ENCODE measurements around the gene DYSF. TPM values are rescaled to one million over a fixed set of nuclear protein-coding genes. Genes with fewer than 3 reads are reported as not detected.

The DYSF gene
- total RNA-seq, 4 donors from 2014 or later = 3.7 to 18.7 (median 10.6) TPM

DNA sequence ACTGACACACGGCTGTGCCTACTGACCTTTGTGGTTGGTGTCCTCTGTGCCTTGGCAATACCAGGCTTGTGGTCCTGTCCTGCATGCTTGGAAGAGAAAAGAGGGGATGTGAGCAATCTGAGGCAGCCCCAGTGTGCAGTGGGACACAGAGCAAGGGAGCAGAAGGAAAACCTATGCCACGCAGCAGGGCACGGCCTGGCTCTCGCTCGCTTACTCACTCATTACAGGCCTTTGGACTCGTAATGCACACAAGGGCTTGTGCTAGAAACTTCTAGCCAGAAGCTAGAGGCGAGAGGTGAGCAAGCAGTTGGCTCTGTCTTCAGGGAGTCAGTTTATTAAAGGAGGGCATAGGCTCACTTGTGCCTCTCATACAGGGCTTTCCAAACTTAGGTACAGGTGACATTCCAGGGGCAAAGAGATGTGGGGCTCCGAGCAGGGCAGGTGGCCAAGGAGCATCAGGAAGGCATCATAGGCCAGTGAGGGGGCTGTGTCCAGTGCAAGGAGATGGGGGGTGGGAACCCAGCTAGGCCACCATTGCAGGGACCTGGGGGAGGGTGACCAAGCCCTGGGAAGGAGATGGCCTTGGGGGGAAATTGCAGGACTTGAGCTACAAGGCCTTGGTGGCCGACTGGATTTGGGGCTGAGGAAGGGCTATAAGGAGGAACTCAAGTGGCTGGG, 100.8 kb downstream of the DYSF start:
- no peaks in the 10 kb centered on the region for H3K4me1 ChIP-seq
- WGBS, 2 donors (ENCODE audit: low coverage in 1 of 2) = 80 to 86% methylated on average over 5 to 9 of the region's 9 CpGs
- in situ Hi-C loops (cut with MboI; ENCODE audit: low pct_ligation_motif_present in 1 of 4, low pct_unique_long_range_greater_than_20kb in 1 of 4, low sequenced_read_pairs in 3 of 4) (loop anchor here in 2 of 4 donors (10.0 to 25.0 kb wide), 4 partner anchors 583 to 1183 kb away; partner anchors contain the start of gene CYP26B1 (in 1 of the 2)), intact Hi-C loops (cut with DNase I; ENCODE audit: low total_unique reads) (loop anchor here (10.0 kb wide), 1 partner anchor 441 kb away; no protein-coding TSS in a partner anchor)
- H3K9me3 ChIP-seq = no peaks in the 10 kb centered on the region
- DNase-seq = no peak
- no peak overlapping the region for H3K4me3 ChIP-seq
- no peak overlapping the region for H3K27ac ChIP-seq
- no peaks in the 10 kb centered on the region for H3K36me3 ChIP-seq
- TF ChIP-seq, protein P1, sequence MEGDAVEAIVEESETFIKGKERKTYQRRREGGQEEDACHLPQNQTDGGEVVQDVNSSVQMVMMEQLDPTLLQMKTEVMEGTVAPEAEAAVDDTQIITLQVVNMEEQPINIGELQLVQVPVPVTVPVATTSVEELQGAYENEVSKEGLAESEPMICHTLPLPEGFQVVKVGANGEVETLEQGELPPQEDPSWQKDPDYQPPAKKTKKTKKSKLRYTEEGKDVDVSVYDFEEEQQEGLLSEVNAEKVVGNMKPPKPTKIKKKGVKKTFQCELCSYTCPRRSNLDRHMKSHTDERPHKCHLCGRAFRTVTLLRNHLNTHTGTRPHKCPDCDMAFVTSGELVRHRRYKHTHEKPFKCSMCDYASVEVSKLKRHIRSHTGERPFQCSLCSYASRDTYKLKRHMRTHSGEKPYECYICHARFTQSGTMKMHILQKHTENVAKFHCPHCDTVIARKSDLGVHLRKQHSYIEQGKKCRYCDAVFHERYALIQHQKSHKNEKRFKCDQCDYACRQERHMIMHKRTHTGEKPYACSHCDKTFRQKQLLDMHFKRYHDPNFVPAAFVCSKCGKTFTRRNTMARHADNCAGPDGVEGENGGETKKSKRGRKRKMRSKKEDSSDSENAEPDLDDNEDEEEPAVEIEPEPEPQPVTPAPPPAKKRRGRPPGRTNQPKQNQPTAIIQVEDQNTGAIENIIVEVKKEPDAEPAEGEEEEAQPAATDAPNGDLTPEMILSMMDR (IDR thresholded peaks at IDR 0.05) = no peak
- TF ChIP-seq POLR2AphosphoS5 (IDR thresholded peaks at IDR 0.05) (no peak), EP300 (IDR thresholded peaks at IDR 0.05; ENCODE audit: low read depth) (no peak), POLR2A (IDR thresholded peaks at IDR 0.05) (no peak)
- H3K27me3 ChIP-seq = no peaks in the 10 kb centered on the region

DNA sequence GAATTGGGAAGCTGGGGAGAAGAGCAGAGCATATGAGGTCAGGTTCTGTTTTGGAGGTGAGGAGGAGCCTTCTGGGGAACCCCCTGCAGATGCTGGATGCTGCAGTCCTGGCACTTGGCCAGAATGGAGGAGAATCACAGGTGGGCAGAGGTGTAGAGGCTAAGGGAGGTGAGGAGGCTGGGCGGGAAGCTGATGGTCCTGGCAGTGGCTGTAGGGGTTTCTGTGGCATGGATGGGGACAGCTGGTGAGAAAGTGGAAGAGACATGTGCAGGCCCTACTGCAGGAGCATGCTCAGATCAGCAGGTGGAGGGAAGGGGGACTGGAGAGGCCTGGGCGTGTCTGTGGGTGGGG, 101.3 kb downstream of the DYSF start:
- no peak for DNase-seq
- H3K27me3 ChIP-seq = no peaks in the 10 kb centered on the region
- no peak overlapping the region for H3K4me3 ChIP-seq
- H3K4me1 ChIP-seq = no peaks in the 10 kb centered on the region
- in situ Hi-C loops (cut with MboI; ENCODE audit: low pct_ligation_motif_present in 1 of 4, low pct_unique_long_range_greater_than_20kb in 1 of 4, low sequenced_read_pairs in 3 of 4) = loop anchor here in 2 of 4 donors (10.0 to 25.0 kb wide), 4 partner anchors 583 to 1183 kb away; partner anchors contain the start of gene CYP26B1 (in 1 of the 2)
- WGBS, 2 donors (ENCODE audit: low coverage in 1 of 2) = 83 to 89% methylated on average over 1 to 2 of the region's 2 CpGs
- H3K27ac ChIP-seq = no peak overlapping the region
- intact Hi-C loops (cut with DNase I; ENCODE audit: low total_unique reads) = loop anchor here (10.0 kb wide), 1 partner anchor 440 kb away; no protein-coding TSS in a partner anchor
- H3K36me3 ChIP-seq = no peaks in the 10 kb centered on the region
- TF ChIP-seq, protein P1 (IDR thresholded peaks at IDR 0.05) = no peak
- no peak for TF ChIP-seq POLR2A (IDR thresholded peaks at IDR 0.05)
- no peak for TF ChIP-seq EP300 (IDR thresholded peaks at IDR 0.05; ENCODE audit: low read depth)
- no peak for TF ChIP-seq POLR2AphosphoS5 (IDR thresholded peaks at IDR 0.05)
- H3K9me3 ChIP-seq = no peaks in the 10 kb centered on the region

DNA sequence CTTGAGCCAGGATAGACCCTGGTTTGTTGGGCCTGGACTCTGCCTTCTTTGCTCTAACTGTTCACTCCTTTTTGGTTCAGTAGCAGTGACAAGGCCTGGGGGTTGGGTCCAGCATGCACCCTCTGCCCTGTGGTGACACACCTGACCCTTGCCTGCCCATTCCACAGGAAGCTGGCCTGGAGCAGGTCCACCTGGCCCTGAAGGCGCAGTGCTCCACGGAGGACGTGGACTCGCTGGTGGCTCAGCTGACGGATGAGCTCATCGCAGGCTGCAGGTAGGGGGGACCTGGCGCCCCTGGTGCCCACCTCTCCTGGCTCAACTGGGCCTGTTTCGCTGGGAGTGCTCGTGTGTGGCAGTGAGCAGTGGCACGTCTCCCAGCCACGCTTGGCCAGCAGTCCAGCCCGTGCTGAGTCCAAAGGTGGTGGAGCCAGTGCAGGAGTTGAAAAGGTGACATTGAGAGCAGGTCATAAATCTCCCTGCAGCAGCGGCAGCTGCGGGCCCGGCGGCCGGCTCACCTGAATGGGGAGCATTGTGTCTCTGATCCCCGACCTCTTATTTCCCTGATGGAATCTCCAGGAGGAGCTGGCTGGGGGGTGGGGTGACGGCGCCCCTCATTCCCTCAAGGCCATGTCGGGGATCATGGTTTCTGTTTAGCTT, 102.6 kb downstream of the DYSF start:
- Histone ChIP-seq H3K4me3 (no peak overlapping the region), H3K27me3 (no peaks in the 10 kb centered on the region), H3K4me1 (no peaks in the 10 kb centered on the region), H3K9me3 (no peaks in the 10 kb centered on the region), H3K27ac (no peak overlapping the region), H3K36me3 (no peaks in the 10 kb centered on the region)
- DNase-seq = no peak
- WGBS, 2 donors (ENCODE audit: low coverage in 1 of 2) = 61% methylated on average over 21 of the region's 21 CpGs; no CpG with 5 or more reads in 1 of the 2 donors
- TF ChIP-seq, protein P1 (IDR thresholded peaks at IDR 0.05) = no peak
- no peak for TF ChIP-seq POLR2A (IDR thresholded peaks at IDR 0.05)
- TF ChIP-seq EP300 (IDR thresholded peaks at IDR 0.05; ENCODE audit: low read depth) = no peak
- TF ChIP-seq POLR2AphosphoS5 (IDR thresholded peaks at IDR 0.05) = no peak
- in situ Hi-C loops (cut with MboI; ENCODE audit: low pct_ligation_motif_present in 1 of 4, low pct_unique_long_range_greater_than_20kb in 1 of 4, low sequenced_read_pairs in 3 of 4) (loop anchor here in 2 of 4 donors (10.0 to 25.0 kb wide), 4 partner anchors 581 to 1181 kb away; partner anchors contain the start of gene CYP26B1 (in 1 of the 2)), intact Hi-C loops (cut with DNase I; ENCODE audit: low total_unique reads) (loop anchor here (10.0 kb wide), 1 partner anchor 439 kb away; no protein-coding TSS in a partner anchor)

DNA sequence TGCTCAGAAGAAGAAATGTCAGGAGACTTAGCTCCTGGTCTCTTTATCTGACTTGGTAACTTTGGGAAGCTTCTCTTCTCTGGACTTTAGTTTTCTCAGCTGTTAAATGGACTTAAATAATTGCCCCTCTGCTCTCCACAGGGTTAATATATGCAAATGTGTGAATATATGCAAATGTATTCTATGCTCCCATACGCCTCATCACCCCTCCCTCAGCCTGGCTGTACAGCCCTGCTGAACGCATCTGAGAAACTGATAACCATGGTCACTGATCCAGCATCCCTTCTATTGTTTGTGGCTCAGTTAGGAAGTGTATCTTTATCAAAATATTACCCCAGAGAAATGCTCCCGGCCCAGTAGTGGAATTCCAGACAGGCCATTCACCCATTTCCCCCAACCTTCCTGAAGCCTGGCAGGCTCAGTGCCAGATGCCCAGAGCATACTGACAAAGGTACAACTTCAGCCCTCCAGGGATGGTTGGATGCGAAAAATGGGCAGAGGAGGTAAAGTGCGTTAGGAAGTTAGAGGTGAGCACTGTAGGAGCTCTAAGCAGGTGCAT, 103.4 kb downstream of the DYSF start:
- in situ Hi-C loops (cut with MboI; ENCODE audit: low pct_ligation_motif_present in 1 of 4, low pct_unique_long_range_greater_than_20kb in 1 of 4, low sequenced_read_pairs in 3 of 4) (loop anchor here in 2 of 4 donors (10.0 to 25.0 kb wide), 4 partner anchors 581 to 1181 kb away; partner anchors contain the start of gene CYP26B1 (in 1 of the 2)), intact Hi-C loops (cut with DNase I; ENCODE audit: low total_unique reads) (loop anchor here (10.0 kb wide), 1 partner anchor 438 kb away; no protein-coding TSS in a partner anchor)
- Histone ChIP-seq H3K4me1 (no peaks in the 10 kb centered on the region), H3K36me3 (no peaks in the 10 kb centered on the region), H3K27me3 (no peaks in the 10 kb centered on the region), H3K27ac (no peak overlapping the region), H3K9me3 (no peaks in the 10 kb centered on the region), H3K4me3 (no peak overlapping the region)
- DNase-seq = no peak
- TF ChIP-seq EP300 (IDR thresholded peaks at IDR 0.05; ENCODE audit: low read depth) (no peak), POLR2AphosphoS5 (IDR thresholded peaks at IDR 0.05) (no peak), POLR2A (IDR thresholded peaks at IDR 0.05) (no peak)
- TF ChIP-seq, protein P1 (IDR thresholded peaks at IDR 0.05) = no peak
- WGBS, 2 donors (ENCODE audit: low coverage in 1 of 2) = 64 to 75% methylated on average over 3 to 5 of the region's 5 CpGs

Data from transverse colon (tissue), 4 donors.